Activated CD8-positive, alpha-beta memory T cell treated with anti-CD3 and anti-CD28 coated beads, Interleukin-2, amount 50 U/mL, for 24 hours (primary cell): ENCODE data around the gene LOXL3.
"Not testable (repeated sequence)": the region's sequence is repeated elsewhere in the genome, so short reads cannot be mapped to it uniquely, and the experiment has no call there.

ENCODE experiments used
- DNase-seq: peaks from one replicate; pipeline ENCODE4 v3.0.0-alpha.2; 2020; ENCODE audit errors: extremely low read depth

Gene LOXL3

DNA sequence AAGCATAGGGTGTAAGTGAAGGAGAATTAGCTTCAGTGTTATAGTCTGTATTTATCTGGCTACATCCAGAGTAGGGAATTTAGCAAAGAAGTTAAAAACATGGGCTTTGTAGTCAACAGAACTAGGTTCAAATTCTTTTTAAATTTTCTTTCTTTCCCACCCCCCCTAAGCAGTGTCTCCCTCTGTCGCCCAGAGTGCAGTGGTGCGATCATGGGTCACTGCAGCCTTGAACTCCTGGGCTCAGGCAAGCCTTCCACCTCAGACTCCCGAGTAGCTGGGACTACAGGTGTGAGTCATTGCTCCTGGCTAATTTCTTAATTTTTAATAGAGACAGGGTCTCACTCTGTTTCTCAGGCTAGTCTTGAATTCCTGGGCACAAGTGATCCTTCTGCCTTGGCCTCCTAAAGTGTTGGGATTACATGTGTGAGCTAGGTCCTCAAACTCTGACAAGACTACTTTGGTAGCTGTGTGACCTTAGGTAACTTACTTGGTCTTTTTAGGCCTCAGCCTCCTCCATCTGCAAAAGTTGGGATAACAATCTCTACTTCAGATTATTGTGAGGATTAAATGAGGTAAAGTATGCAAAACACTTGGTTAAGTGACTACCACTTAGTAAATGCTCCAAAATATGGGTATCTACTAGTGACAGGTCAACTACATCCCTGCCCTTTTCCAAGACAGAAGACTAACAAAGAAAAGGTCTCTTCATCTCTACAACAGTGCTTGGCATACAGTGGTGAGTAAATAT, 18.6 kb upstream of the LOXL3 start:
- DNase-seq, result no peak

DNA sequence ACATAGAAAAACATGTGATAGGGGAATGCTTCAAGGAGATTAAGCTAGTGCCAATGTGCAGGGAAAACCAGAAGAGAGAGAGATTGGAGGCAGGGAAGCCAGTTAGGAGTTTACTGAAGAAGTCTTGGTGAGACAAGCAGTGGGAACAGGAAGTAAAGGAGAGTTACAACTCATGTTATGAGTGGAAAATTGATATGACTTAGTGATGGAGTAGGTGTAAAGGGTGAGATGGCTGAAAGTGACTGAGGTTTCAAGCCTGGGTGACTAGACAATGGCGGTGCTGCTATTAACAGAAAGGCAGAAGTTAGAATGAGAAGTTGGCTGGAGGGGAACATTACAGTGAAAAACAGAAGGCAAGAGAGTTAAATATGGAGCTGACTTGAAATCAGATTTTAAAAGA, 17.3 kb upstream of the LOXL3 start:
- DNase-seq, result no peak

DNA sequence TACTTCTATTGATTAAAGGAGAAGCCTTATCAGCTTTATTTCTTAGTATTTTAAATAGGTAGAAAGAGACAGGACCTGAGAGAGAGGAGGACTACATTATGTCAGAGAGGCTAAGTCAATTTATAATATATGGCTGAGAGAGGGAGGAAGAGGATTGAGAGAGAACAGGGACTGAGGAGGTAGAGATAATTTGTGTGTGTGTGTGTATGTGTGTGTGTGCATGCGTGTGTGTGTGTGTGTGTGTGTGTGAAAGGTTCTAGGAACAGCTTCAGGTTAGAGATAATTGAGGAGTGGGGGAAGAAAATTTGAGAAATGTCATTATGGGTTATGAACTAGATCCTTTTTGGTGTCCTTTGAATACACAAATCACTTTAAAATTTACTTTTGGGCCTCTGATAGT, 15.9 kb upstream of the LOXL3 start:
- no peak for DNase-seq

DNA sequence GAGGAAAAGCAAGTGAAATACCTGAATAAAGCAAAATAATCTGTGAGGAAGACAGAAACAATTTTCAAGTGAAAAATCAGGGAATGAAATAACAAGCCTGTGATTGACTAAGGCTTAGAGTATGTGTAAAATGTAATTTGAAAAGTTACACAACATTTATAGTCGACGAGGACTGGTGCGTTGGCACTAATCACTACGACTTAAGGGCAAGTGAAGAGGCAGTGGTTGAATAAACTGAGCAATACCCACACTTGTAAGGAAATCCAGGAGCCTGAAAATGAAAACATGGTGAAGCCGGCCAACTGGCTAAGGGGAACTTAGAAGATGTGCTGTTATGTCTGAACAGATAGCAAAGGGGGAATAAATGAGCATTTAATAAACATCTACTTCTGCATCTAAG, 14.1 kb upstream of the LOXL3 start:
- DNase-seq, result no peak

DNA sequence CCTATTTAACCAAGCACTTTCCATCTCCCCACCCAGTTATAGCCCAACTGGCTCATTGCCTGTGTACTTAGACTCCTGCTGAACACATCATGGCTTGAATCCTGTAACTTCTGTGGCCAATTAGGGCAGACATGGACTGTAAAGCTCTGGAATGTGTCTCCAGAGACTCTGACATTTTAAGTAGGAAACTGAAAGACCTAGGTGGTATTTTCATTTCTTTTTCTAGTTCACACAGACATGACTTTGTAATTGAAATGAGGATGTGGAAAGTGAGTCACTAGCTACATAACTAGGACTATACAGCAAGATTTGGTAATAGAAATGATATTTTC, 13.0 kb upstream of the LOXL3 start:
- no peak for DNase-seq

DNA sequence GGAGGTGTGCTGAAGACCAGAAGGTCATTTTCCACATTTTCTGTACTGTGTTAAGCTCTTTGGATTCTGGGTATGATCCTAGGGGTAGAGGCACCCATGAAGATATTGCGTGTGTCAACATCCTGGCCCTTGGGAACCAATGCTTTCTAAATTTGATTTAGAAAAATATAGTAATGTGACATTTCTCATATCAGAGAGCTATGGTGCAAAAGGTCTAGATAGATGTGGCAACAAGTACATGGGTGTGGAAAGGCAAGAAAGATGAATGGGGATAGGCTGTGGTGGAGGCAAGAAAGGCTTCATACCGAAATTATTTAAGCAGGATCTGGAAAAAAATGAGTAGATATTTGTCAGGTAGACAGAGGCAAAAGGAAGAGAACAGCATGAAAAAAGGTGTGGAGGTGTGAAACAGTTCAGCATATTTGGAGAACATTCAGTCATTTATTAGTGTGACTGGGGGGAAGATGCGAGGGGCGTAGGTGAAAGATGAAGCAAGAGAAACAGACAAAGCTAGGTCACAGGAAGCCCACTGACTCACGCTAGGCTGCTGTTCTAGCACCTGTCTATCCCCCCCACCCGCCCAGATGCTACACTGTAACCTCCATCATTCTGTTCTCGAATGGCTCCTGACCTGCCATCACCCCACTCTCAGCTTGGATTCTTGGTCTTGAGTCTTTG, 12.5 kb upstream of the LOXL3 start:
- DNase-seq, result no peak

DNA sequence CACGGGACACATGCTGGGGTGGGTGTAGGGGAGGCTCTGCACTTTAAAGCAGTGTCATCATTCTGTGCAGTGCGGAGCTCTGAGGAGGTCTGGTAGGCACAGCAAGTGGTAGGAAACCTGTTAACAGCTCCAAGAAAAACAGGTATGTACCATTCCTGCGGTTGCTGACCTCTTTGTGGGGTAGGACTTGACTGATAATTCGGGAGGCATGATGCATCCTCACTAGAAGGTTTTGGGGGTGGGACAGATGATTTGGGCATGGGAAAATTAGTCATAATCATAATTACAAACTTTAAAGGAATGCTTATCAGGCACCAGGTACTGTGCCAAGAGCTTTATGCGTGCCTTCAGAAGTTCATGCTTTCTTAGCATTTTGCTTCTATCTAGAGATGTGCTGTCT, 10.5 kb upstream of the LOXL3 start:
- no peak for DNase-seq

DNA sequence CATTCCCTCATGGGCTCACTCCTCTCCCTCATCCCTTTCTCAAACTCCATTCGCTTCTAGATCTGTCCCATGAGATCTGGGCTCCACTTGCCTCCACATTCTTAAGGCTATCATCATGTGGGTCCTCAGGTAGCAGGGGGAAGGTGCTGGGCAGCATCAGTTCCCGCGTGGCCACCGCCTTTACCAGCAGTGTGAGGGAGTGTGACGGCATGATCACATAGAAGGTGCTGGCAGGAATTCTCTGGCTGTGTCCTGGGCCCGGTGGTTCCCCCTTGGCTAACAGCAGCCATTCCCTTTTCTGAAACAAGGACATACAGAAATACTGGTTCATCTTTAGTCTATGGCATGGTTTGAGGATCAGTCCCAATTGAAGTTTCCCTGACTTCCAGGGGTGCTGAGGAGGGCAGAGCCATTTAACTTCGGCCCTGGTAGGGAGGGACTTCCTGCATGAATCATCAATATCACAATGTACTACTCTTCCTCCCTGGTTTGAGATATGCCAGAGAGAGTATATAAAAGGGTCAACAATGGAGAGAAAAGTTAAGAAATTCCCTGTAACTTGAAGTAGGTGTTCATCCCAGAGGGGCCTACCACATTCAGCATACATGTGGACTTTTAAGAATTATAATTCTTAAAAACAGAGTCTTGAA, 8.5 kb upstream of the LOXL3 start:
- DNase-seq, result no peak

DNA sequence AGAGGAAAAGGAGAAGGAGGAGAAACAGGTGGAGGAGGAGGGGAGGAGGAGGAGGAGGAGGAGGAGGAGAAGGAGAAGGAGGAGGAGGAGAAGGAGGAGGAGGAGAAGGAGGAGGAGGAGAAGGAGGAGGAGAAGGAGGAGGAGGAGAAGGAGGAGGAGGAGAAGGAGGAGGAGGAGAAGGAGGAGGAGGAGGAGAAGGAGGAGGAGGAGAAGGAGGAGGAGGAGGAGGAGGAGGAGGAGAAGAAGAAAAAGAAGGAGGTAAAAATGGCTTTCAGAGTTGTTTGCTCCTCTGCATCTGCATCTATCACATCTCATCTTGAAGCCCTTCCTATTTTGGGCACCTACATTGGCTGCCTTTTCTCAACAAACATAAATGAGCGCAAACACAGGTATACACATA, 7.3 kb upstream of the LOXL3 start:
- DNase-seq, result not testable (repeated sequence)

DNA sequence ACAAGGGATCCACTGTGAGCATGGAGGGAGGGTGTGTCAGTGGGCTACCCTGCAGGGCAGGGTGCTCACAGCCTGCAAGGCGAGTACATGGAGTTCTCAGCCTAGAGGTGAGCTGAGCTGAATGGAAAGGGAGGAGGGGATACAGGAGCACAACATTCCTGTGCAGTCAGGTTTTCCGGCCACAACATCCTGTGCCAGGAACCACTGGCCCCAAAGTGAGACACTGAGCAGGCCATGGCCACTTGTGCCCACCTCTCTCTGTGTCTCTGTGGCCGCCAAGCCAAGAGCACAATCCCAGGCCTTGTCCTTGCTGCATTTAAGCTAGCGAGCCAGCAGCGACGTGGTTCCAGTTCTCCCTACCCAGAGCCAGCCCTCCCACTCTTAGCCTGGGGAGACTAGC, 6.8 kb upstream of the LOXL3 start:
- no peak for DNase-seq

DNA sequence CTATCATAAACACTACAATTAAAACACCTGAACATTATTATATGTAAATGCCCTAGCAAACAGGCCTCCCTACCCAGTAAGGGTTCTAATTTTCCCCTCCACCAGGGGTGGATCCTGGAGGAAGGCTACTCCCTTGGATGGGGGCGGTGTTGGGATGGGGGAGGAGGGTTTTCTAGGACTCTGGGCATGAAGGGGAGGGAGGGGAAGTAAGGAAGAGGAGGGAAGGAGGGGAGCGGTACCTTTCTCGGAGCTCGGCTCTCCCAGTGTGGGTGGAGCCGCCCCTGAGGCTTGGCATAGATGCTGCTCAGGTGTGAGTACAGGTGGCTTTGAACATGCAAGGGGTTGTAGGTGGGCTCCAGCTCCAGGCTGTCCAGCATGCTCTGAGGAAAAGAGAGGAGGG, 6.2 kb upstream of the LOXL3 start:
- DNase-seq, result no peak

DNA sequence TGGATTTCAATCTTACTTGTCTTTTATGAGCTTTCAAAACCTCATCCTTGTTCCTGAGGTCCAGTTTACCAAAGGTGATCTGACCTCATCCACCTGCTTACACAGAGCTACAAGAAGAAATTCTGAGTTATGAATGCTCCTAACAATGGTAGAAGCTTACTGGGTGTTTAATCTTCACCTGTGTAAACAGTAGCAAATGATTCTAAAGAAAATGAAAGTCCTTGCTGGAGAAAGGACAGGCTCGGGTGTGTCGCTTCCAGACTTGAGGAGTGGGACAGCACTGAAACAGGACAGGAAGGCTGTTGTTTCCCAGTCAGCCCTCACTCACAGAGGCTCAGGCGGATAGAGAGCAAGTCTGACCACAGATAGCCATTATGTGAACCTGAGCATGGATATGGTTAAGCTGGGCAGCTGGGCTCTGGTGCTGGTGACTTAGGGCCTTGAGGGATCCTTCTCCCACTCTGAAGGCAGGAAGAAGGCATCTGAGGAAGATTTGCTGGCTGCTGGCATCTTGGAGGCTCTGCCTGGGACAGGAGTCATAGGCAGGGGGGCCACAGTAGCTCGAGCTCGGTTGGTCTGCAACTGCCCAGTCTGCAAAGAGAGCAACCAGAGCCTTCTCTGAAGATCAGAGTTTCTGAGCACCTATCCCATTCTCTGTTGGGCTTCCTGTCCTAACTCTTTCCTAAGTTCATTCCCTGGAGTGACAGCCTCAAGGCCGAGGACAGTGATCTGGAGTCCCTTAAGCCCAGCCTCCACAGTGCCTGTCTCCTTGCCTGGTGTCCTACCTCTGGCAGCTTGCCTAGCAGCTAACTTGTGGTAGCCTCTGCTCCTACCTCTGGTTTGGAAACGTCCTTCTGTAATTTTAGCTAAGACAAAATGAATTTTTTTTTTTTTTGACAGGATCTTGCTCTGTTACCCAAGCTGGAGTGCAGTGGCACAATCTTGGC, 4.8 kb upstream of the LOXL3 start:
- DNase-seq, result no peak

DNA sequence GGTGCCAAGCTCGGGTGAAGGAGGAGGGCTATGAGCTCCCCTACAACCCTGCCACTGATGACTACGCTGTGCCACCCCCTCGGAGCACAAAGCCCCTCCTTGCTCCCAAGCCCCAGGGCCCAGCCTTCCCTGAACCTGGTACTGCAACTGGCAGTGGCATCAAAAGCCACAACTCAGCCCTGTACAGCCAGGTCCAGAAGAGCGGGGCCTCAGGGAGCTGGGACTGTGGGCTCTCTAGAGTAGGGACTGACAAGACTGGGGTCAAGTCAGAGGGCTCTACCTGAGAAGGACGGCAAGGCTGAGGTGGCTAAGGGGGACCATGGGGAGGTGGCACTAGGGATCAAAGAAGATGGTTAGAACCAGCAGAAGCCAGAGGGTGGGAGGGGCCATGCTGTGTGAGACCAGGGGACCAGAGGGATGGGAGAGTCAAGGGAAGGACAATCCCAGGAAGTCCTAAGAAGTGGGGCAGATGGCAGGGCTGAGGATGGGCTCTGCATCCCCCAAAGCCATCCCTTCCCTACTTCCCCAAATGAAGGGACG, 3.2 kb upstream of the LOXL3 start:
- DNase-seq, result no peak

DNA sequence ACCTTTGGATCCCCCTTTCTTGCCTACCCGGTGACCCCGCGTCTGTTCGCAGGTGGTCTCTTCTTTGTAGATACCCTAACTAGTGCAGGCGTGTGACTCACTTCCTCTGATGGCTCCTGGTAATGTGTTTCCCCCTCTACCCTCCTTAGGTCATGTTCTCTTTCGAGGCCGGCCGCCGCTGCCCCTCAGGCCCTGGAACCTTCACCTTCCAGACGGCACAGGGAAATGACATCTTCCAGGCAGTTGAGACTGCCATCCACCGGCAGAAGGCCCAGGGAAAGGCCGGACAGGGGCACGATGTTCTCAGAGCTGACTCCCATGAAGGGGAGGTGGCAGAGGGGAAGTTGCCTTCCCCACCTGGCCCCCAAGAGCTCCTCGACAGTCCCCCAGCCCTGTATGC, 2.4 kb upstream of the LOXL3 start:
- no peak for DNase-seq

DNA sequence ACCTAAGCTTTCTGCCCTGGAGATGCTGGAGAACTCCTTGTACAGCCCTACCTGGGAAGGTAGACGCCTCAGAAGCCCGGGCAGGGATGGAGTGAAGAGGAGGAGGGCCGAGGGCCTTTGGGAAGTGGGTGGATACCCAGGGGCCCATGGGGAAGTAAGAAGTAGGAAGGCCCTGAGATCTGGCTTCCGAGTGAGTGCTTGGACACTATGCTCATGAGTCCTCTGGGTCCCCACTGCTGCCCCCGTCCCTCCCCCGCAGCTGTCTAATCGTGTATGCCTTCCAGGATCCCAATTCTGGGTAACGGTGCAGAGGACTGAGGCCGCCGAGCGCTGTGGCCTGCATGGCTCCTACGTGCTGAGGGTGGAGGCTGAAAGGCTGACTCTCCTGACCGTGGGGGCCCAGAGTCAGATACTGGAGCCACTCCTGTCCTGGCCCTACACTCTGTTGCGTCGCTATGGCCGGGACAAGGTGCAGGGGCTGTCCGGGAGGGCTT, 1.9 kb upstream of the LOXL3 start:
- DNase-seq, result no peak

DNA sequence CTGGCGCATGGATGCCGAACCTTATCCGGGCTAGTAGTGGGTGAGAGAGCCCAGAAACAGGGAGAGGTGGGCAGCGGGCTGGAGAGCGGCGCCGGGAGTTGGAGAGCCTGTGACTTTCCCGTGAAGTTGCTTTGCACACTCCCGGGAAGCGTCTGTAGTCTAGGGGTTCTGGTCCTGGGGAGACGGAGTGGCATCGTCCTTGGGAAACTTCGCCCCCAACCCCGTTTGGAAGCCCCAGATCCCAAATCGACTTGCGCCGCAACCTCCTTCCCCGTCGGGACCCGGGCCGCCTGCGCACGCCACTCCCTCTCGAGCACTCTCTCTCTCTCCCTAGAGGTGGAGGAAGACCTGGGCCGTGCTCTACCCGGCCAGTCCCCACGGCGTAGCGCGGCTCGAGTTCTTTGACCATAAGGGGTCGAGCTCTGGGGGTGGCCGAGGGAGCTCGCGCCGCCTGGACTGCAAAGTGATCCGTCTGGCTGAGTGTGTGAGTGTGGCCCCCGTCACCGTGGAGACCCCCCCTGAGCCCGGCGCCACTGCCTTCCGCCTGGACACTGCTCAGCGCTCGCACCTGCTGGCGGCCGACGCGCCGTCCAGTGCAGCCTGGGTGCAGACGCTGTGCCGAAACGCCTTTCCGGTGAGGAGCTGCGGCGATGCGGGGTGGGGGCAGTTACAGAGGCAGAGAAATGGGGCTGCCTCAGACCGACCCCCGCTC, 1.2 kb upstream of the LOXL3 start:
- DNase-seq, result no peak

DNA sequence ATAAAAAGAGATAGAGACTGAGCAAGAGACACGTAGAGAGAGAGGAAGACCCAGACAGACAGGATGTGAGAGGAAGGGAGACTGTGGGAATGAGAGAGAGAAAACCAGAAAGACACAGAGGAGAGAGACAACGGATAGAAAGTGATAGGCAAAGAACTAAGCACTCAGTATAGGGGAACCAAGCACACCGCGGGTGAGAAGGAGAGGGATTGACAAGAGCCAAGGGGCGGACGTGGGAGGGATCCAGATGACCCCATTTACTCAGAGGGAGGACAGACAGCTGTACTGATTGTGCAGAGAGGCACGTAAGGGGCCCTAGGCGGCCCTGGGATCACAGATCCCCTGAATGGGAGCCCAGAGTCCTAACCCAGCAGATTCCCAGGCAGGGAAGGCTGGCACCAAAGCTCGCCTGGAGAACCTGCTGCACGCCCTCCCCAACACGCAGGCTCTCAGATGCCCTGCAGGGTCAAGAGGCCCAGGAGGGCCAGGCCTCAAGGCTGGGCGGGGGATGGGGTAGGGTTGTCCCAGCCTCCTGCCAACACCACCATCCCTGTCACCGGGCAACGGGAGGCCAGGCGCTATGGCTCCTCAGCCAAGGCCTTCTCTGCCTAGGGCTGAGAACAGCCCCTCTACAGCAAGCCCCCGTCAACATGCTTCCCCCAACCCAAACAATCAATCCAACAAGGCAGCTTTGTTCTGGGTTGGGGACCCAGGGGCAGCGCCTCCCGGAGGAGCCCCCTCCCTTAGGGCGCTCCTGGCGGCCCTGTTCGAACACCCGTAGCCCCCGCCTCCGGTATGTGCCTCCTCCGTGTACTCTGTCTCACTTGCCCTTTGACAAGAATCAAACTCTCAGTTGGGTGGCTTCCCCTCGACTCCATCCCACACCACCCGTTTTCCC, 579 bp downstream of the LOXL3 start:
- no peak for DNase-seq

DNA sequence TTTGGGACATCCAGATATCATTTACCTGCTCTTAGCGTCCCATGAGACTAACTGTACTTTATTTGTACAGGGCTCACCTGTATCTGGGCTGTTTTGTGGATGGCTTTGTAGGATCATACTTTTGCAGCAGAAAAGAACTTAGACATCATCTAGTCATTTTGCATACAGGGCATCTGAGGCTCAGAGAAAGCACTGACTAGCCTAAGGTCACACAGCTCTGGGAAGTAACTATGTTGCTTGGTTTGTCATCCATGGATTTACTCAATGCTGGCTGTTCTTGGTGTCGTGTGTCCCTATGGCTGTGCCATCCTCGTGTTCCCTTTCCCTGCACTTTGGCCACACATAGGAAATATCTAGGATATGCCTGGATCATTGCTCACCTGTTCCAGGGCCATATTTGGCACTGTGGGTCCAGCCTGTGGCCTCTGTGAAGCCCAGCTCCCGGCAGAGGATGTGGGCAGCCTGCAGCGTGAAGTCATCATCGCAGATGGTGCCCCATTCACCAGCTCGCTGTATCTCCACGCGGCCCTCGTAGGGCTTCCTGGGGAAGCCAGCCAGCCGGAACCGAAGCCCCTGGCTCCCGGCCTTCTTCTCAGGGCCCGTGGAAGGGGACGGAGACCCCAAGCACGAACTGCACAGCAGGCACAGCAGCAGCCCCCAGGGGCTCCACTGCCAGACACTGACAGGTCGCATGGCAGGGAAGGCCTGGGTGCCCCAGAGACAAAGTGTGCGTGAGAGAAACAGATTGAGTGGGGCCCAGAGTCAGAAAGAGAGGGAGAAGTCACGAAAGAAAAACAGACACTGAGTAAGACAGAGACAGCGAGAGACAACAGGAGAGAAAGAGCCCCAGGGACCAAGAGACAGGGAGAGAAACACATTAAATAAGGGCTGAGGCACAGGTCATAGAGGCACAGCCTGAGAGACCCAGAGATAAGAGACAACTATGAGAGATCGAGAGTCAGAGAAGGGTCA, 1.5 kb downstream of the LOXL3 start:
- DNase-seq, result no peak

DNA sequence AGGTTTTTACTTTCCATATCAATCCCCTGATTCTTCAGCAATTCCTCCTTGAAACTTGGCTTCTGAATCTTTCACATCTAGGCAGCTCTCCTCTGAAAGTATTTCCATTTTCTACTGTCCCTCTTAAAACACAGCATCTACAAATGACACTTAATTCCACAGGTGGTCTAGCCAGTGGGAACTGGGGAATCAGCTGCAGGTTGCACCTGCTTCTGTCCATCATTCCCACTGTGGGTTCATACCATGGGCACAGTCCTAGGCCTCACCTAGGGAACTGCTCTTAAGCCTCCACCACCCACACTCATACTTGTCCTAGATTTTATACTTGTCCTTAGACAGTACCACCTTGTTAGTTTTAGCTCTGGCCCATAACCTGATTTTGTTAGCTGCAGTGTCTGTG, 2.2 kb downstream of the LOXL3 start:
- no peak for DNase-seq
